SU-DHL-6 (cell line): ENCODE results near the gene MAP3K7.

Source experiments
- H2AFZ ChIP-seq: fragments of 200-600 bp; sonication (generic); 2 replicates; pipeline ENCODE4 v1.6.1; 2014; ENCODE audit warnings: low read depth, mild to moderate bottlenecking, moderate library complexity, mixed read lengths, antibody characterized with exemption, low read length; ENCODE audit not compliant: severe bottlenecking
- H3F3A ChIP-seq: fragments of 200-600 bp; shearing (Covaris generic); 2 replicates; pipeline ENCODE4 v1.6.0; 2016; ENCODE audit warnings: antibody characterized with exemption, mild to moderate bottlenecking; ENCODE audit not compliant: insufficient read depth
- H3K27ac ChIP-seq: fragments of 200-600 bp; sonication (generic); 2 replicates; pipeline ENCODE4 v1.5.1; 2016; ENCODE audit warnings: low read depth, mild to moderate bottlenecking, low read length, moderate library complexity, mixed read lengths
- H3K27me3 ChIP-seq: fragments of 200-600 bp; sonication (generic), shearing (Covaris generic); 2 replicates; pipeline ENCODE4 v1.6.0; 2014; ENCODE audit warnings: mild to moderate bottlenecking, low read length
- H3K36me3 ChIP-seq: fragments of 200-600 bp; sonication (generic); 2 replicates; pipeline ENCODE4 v1.6.1; 2014; ENCODE audit warnings: mild to moderate bottlenecking, low read length, mixed read lengths
- H3K4me2 ChIP-seq: fragments of 300-600, 200-600 bp; shearing (Covaris generic), sonication (generic); 2 replicates; pipeline ENCODE4 v1.6.0; 2014; ENCODE audit warnings: low read length, low read depth, mild to moderate bottlenecking; ENCODE audit not compliant: poor library complexity, severe bottlenecking
- H3K4me3 ChIP-seq: fragments of 200-600 bp; sonication (generic); 2 replicates; pipeline ENCODE4 v1.5.1; 2014; ENCODE audit warnings: antibody characterized with exemption, low read length, mild to moderate bottlenecking, mixed read lengths; ENCODE audit not compliant: insufficient read depth, poor library complexity, severe bottlenecking
- H3K79me2 ChIP-seq: fragments of 200-600 bp; sonication (generic); 2 replicates; pipeline ENCODE4 v1.6.1; 2014; ENCODE audit warnings: mild to moderate bottlenecking, low read length, moderate library complexity; ENCODE audit not compliant: insufficient read depth
- H3K9ac ChIP-seq: fragments of 200-600 bp; sonication (generic); 2 replicates; pipeline ENCODE4 v1.7.0; 2014; ENCODE audit warnings: mild to moderate bottlenecking, low read length
- H3K9me2 ChIP-seq: fragments of 200-600 bp; sonication (generic); replicated peaks from 2 replicates; pipeline ENCODE4 v1.6.1; 2014; ENCODE audit warnings: low read length; ENCODE audit not compliant: insufficient read depth
- H3K9me3 ChIP-seq: fragments of 200-600 bp; sonication (generic); 2 replicates; pipeline ENCODE4 v1.6.1; 2014; ENCODE audit warnings: low read length, mixed read lengths; ENCODE audit not compliant: insufficient read depth
- H4K20me1 ChIP-seq: fragments of 200-600 bp; sonication (generic); 2 replicates; pipeline ENCODE4 v1.6.1; 2014; ENCODE audit warnings: low read depth, mild to moderate bottlenecking, antibody characterized with exemption, low read length, moderate library complexity, mixed read lengths
- CTCF ChIP-seq: fragments of 200-600 bp; sonication (generic); IDR thresholded peaks from one replicate; pipeline ENCODE4 v1.5.1; 2017; ENCODE audit warnings: antibody characterized with exemption, mild to moderate bottlenecking, low read length, moderate library complexity; ENCODE audit not compliant: insufficient read depth, poor library complexity, severe bottlenecking
- EZH2phosphoT487 ChIP-seq: fragments of 200-600 bp; sonication (generic), shearing (Covaris generic); conservative IDR thresholded peaks from 2 replicates; pipeline ENCODE4 v1.6.1; 2018; ENCODE audit warnings: mild to moderate bottlenecking, antibody characterized with exemption, low read length, moderate library complexity, mixed read lengths

Gene MAP3K7

GRCh38 chr6:90604546-90604945 is 17.7 kb upstream of the MAP3K7 start:
- Histone ChIP-seq H3F3A (no peaks in the 10 kb centered on the region), H3K4me3 (no peak overlapping the region), H3K27me3 (no peaks in the 10 kb centered on the region), H3K4me2 (no peak overlapping the region), H3K9ac (no peak overlapping the region), H2AFZ (no peak overlapping the region), H3K79me2 (no peaks in the 10 kb centered on the region), H3K36me3 (no peaks in the 10 kb centered on the region), H3K9me3 (no peaks in the 10 kb centered on the region), H3K9me2 (no peaks in the 10 kb centered on the region), H3K27ac (no peak overlapping the region), H4K20me1 (no peaks in the 10 kb centered on the region)
- TF ChIP-seq EZH2phosphoT487 (no peak), CTCF (no peak)

GRCh38 chr6:90599151-90599550 is 12.3 kb upstream of the MAP3K7 start:
- Histone ChIP-seq H3K4me2 (no peak overlapping the region), H3K9me3 (no peaks in the 10 kb centered on the region), H3K9ac (no peak overlapping the region), H3K9me2 (no peaks in the 10 kb centered on the region), H3K27me3 (no peaks in the 10 kb centered on the region), H3K36me3 (no peaks in the 10 kb centered on the region), H3F3A (no peaks in the 10 kb centered on the region), H3K4me3 (no peak overlapping the region), H3K79me2 (no peaks in the 10 kb centered on the region), H4K20me1 (no peaks in the 10 kb centered on the region), H3K27ac (no peak overlapping the region), H2AFZ (no peak overlapping the region)
- TF ChIP-seq EZH2phosphoT487 (no peak), CTCF (no peak)

GRCh38 chr6:90598192-90598951 is 11.5 kb upstream of the MAP3K7 start:
- Histone ChIP-seq H3K36me3 (no peaks in the 10 kb centered on the region), H2AFZ (no peak overlapping the region), H3K27ac (no peak overlapping the region), H3K9me2 (no peaks in the 10 kb centered on the region), H3K79me2 (no peaks in the 10 kb centered on the region), H3K9ac (no peak overlapping the region), H4K20me1 (no peaks in the 10 kb centered on the region), H3K4me3 (no peak overlapping the region), H3K4me2 (no peak overlapping the region), H3K9me3 (no peaks in the 10 kb centered on the region), H3K27me3 (no peaks in the 10 kb centered on the region), H3F3A (no peaks in the 10 kb centered on the region)
- TF ChIP-seq EZH2phosphoT487: no peak
- TF ChIP-seq CTCF: no peak
